Gastrocnemius medialis (tissue), 4 donors: ENCODE data around the gene PRR36. TPM values are rescaled to one million over a fixed set of nuclear protein-coding genes. Genes with fewer than 3 reads are reported as not detected.

ENCODE experiments used
- ATAC-seq, 2 donors: fragments of 150-250 bp; one replicate each; pipeline ENCODE4 v1.9.1; 2016
- DNase-seq, 2 donors: peaks; one replicate each; pipeline ENCODE4 v3.0.0-alpha.2; 2019
- H3K27ac ChIP-seq, 4 donors: fragments of 200-600 bp; sonication (generic); 1 replicate in 1 of 4; 2 replicates in 3 of 4; pipeline ENCODE4 v1.5.1; 2016 to 2018; ENCODE audit warnings: mild to moderate bottlenecking in 2 of 4, moderate library complexity in 1 of 4
- H3K27me3 ChIP-seq, 3 donors: fragments of 200-600 bp; sonication (generic) in 2 of 3; 1 replicate in 1 of 3; 2 replicates in 2 of 3; pipeline versions ENCODE4 v1.5.1 to v1.6.0; 2016 to 2019; ENCODE audit warnings: mild to moderate bottlenecking in 1 of 3, moderate library complexity in 1 of 3
- H3K36me3 ChIP-seq, 2 donors: fragments of 200-600 bp; sonication (generic) in 1 of 2; one replicate each; pipeline ENCODE4 v1.5.1; 2017 to 2018
- H3K4me1 ChIP-seq, 2 donors: fragments of 200-600 bp; sonication (generic) in 1 of 2; one replicate each; pipeline ENCODE4 v1.5.1; 2016 to 2017; ENCODE audit warnings: mild to moderate bottlenecking in 2 of 2
- H3K4me3 ChIP-seq, 4 donors: fragments of 200-600 bp; sonication (generic) in 3 of 4; 1 replicate in 1 of 4; 2 replicates in 3 of 4; pipeline ENCODE4 v1.5.1; 2016 to 2019; ENCODE audit warnings: mild to moderate bottlenecking in 2 of 4
- H3K9me3 ChIP-seq, 3 donors: fragments of 200-600 bp; sonication (generic) in 2 of 3; 1 replicate in 1 of 3; 2 replicates in 2 of 3; pipeline ENCODE4 v1.5.1; 2016 to 2019
- CTCF ChIP-seq, 5 experiments: fragments of 450-650 bp in 3 of 5; fragments of 200-600 bp in 2 of 5; sonication (generic) in 2 of 5; IDR thresholded peaks in 4 of 5; conservative IDR thresholded peaks in 1 of 5; 1 replicate in 4 of 5; 2 replicates in 1 of 5; pipeline ENCODE4 v1.5.1; 2016 to 2019; ENCODE audit warnings: antibody characterized with exemption in 5 of 5, mild to moderate bottlenecking in 3 of 5, moderate library complexity in 3 of 5
- POLR2A ChIP-seq, 2 donors: fragments of 450-650 bp; IDR thresholded peaks; one replicate each; pipeline ENCODE4 v1.6.1; 2017; ENCODE audit warnings: antibody characterized with exemption in 2 of 2, mild to moderate bottlenecking in 2 of 2, moderate library complexity in 2 of 2
- in situ Hi-C, 4 donors: fragments of 200-750 bp; cut with MboI; loops; one replicate each; pipeline versions ENCODE4 v1.15.0 to v1.8.0; 2017; ENCODE audit warnings: low sequenced_read_pairs in 4 of 4
- intact Hi-C: fragments of 100-400 bp; cut with DNase I; formaldehyde crosslinking; loops from one replicate; pipeline ENCODE4 v1.15.1; 2023; ENCODE audit warnings: low total_unique reads
- total RNA-seq, 4 donors: library from RNA; depleted of rRNA; stranded (reverse); fragments of >200 nt; gene quantifications; one replicate each; pipeline versions ENCODE4 v1.1.0 to v1.2.3, GENCODE V29; 2016

PRR36 gene
- total RNA-seq, 4 donors from 2014 or later, result not detected

GRCh38 chr19:7844405-7844804, 29.8 kb downstream of the PRR36 start:
- Histone ChIP-seq H3K36me3 (no peaks in the 10 kb centered on the region), H3K4me1 (no peaks in the 10 kb centered on the region), H3K27ac (no peak overlapping the region), H3K27me3 (no peaks in the 10 kb centered on the region), H3K9me3 (no peaks in the 10 kb centered on the region), H3K4me3 (no peak overlapping the region)
- intact Hi-C loops (no loop called here), in situ Hi-C loops (no loop called here)
- ATAC-seq (no peak), DNase-seq (no peak)
- TF ChIP-seq POLR2A (IDR thresholded peaks at IDR 0.05) (no peak), CTCF (IDR thresholded peaks at IDR 0.05 in 4 of 5, conservative IDR thresholded peaks at IDR 0.05 in 1 of 5) (no peak)

- Histone ChIP-seq H3K4me3 (no peak overlapping the region), H3K27ac (no peak overlapping the region), H3K9me3 (no peaks in the 10 kb centered on the region), H3K27me3 (no peaks in the 10 kb centered on the region), H3K4me1 (no peaks in the 10 kb centered on the region), H3K36me3 (no peaks in the 10 kb centered on the region)
- ATAC-seq (no peak), DNase-seq (no peak)
- in situ Hi-C loops, result no loop called here
- no peak for TF ChIP-seq CTCF (IDR thresholded peaks at IDR 0.05 in 4 of 5, conservative IDR thresholded peaks at IDR 0.05 in 1 of 5)
- no peak for TF ChIP-seq POLR2A (IDR thresholded peaks at IDR 0.05)
- intact Hi-C loops, result no loop called here
Observed at GRCh38 chr19:7843521-7843920, 30.7 kb downstream of the PRR36 start.

GRCh38 chr19:7842661-7843294, 31.4 kb downstream of the PRR36 start:
- Histone ChIP-seq H3K36me3 (no peaks in the 10 kb centered on the region), H3K4me3 (no peak overlapping the region), H3K9me3 (no peaks in the 10 kb centered on the region), H3K4me1 (no peaks in the 10 kb centered on the region), H3K27me3 (no peaks in the 10 kb centered on the region), H3K27ac (no peak overlapping the region)
- ATAC-seq (no peak), DNase-seq (no peak)
- no peak for TF ChIP-seq CTCF (IDR thresholded peaks at IDR 0.05 in 4 of 5, conservative IDR thresholded peaks at IDR 0.05 in 1 of 5)
- no peak for TF ChIP-seq POLR2A (IDR thresholded peaks at IDR 0.05)
- intact Hi-C loops (no loop called here), in situ Hi-C loops (no loop called here)

GRCh38 chr19:7841751-7842660, 32.2 kb downstream of the PRR36 start:
- Histone ChIP-seq H3K27ac (no peak overlapping the region), H3K4me1 (no peaks in the 10 kb centered on the region), H3K9me3 (no peaks in the 10 kb centered on the region), H3K27me3 (no peaks in the 10 kb centered on the region), H3K36me3 (no peaks in the 10 kb centered on the region), H3K4me3 (no peak overlapping the region)
- DNase-seq (no peak), ATAC-seq (no peak)
- intact Hi-C loops (no loop called here), in situ Hi-C loops (no loop called here)
- TF ChIP-seq CTCF (IDR thresholded peaks at IDR 0.05 in 4 of 5, conservative IDR thresholded peaks at IDR 0.05 in 1 of 5) (no peak), POLR2A (IDR thresholded peaks at IDR 0.05) (no peak)
